ENCODE measurements around the gene TNFRSF4. TPM values are rescaled to one million over a fixed set of nuclear protein-coding genes. Genes with fewer than 3 reads are reported as not detected.
A peak's percentile ranks its signal among the peaks of the same experiment; 100 is the strongest.

Gene TNFRSF4
- total and polyA plus RNA-seq, 10 donors = 6.6 to 23.4 (median 13.6) TPM

- DNase-seq = no peak
- peaks cover 0 to 25% (median 13%) of the 10 kb centered on the region in 6 donors for H3K4me1 ChIP-seq
- no peak overlapping the region for H3K27ac ChIP-seq
- H3K4me3 ChIP-seq = no peak overlapping the region
- WGBS, 5 donors = 56 to 72% (median 65%) methylated on average over 19 to 23 of the region's 23 CpGs
- H3K9me3 ChIP-seq = no peaks in the 10 kb centered on the region
- H3K36me3 ChIP-seq = no peaks in the 10 kb centered on the region
- intact Hi-C loops (cut with DNase I; ENCODE audit: low total_unique reads) = no loop called here
- TF ChIP-seq CTCF (IDR thresholded peaks at IDR 0.05 in 8 of 11, conservative IDR thresholded peaks at IDR 0.05 in 3 of 11) (no peak), POLR2AphosphoS5 (IDR thresholded peaks at IDR 0.05) (no peak), POLR2A (IDR thresholded peaks at IDR 0.05) (no peak)
- H3K27me3 ChIP-seq (replicated peaks in 1 of 7) = peaks cover 0 to 92% (median 41%) of the 10 kb centered on the region in 7 donors
Observed at GRCh38 chr1:1240822-1241587, 27.1 kb upstream of the TNFRSF4 start.

GRCh38 chr1:1240348-1240732, 26.4 kb upstream of the TNFRSF4 start:
- TF ChIP-seq POLR2AphosphoS5 (IDR thresholded peaks at IDR 0.05) (no peak), POLR2A (IDR thresholded peaks at IDR 0.05) (no peak), CTCF (IDR thresholded peaks at IDR 0.05 in 8 of 11, conservative IDR thresholded peaks at IDR 0.05 in 3 of 11) (no peak)
- Histone ChIP-seq H3K4me3 (no peak overlapping the region), H3K27me3 (replicated peaks in 1 of 7) (peaks cover 0 to 85% (median 34%) of the 10 kb centered on the region in 7 donors), H3K4me1 (peaks cover 0 to 22% (median 12%) of the 10 kb centered on the region in 6 donors), H3K27ac (no peak overlapping the region), H3K36me3 (peaks cover 0 to 4% (median under 1%) of the 10 kb centered on the region in 6 donors), H3K9me3 (no peaks in the 10 kb centered on the region)
- DNase-seq = no peak
- WGBS, 5 donors = 51 to 83% (median 64%) methylated on average over 3 to 11 of the region's 11 CpGs
- intact Hi-C loops (cut with DNase I; ENCODE audit: low total_unique reads) = no loop called here

- DNase-seq = no peak
- Histone ChIP-seq H3K4me3 (no peak overlapping the region), H3K27ac (no peak overlapping the region), H3K36me3 (peaks cover 0 to 9% (median 5%) of the 10 kb centered on the region in 6 donors), H3K9me3 (no peaks in the 10 kb centered on the region), H3K27me3 (replicated peaks in 1 of 7) (peaks cover 0 to 83% (median 32%) of the 10 kb centered on the region in 7 donors), H3K4me1 (peaks cover 0 to 28% (median 14%) of the 10 kb centered on the region in 6 donors)
- TF ChIP-seq POLR2A (IDR thresholded peaks at IDR 0.05) (no peak), CTCF (IDR thresholded peaks at IDR 0.05 in 8 of 11, conservative IDR thresholded peaks at IDR 0.05 in 3 of 11) (no peak), POLR2AphosphoS5 (IDR thresholded peaks at IDR 0.05) (peak in 1 of 3 donors; percentile 35)
- intact Hi-C loops (cut with DNase I; ENCODE audit: low total_unique reads) = no loop called here
- WGBS, 5 donors = 40 to 57% (median 51%) methylated on average over 2 to 30 of the region's 30 CpGs
Observed at GRCh38 chr1:1239614-1240347, 25.8 kb upstream of the TNFRSF4 start.

GRCh38 chr1:1239227-1239613, 25.3 kb upstream of the TNFRSF4 start:
- TF ChIP-seq CTCF (IDR thresholded peaks at IDR 0.05 in 8 of 11, conservative IDR thresholded peaks at IDR 0.05 in 3 of 11) (no peak), POLR2AphosphoS5 (IDR thresholded peaks at IDR 0.05) (no peak)
- intact Hi-C loops (cut with DNase I; ENCODE audit: low total_unique reads) = no loop called here
- peaks cover 0 to 32% (median 16%) of the 10 kb centered on the region in 6 donors for H3K4me1 ChIP-seq
- H3K9me3 ChIP-seq = no peaks in the 10 kb centered on the region
- 62 to 79% (median 71%) methylated on average over 3 to 15 of the region's 15 CpGs for WGBS, 5 donors
- peaks cover 0 to 15% (median 11%) of the 10 kb centered on the region in 6 donors for H3K36me3 ChIP-seq
- peaks cover 0 to 80% (median 32%) of the 10 kb centered on the region in 7 donors for H3K27me3 ChIP-seq (replicated peaks in 1 of 7)
- DNase-seq = no peak
- no peak overlapping the region for H3K27ac ChIP-seq
- H3K4me3 ChIP-seq = no peak overlapping the region

Data from spleen (tissue), 11 donors.